Measurements from ENCODE around the gene KCP.

KCP gene

GRCh38 chr7:128939075-128939860 lies 28.8 kb upstream of the KCP start:
- Histone ChIP-seq H3K36me3 (ENCODE audit: control insufficient read depth, insufficient read depth, low read length) (no peaks in the 10 kb centered on the region), H3K27ac (ENCODE audit: low read length) (no peak overlapping the region), H3K27me3 (ENCODE audit: control insufficient read depth, insufficient read depth, low read length) (peaks cover 26% of the 10 kb centered on the region), H3K4me3 (ENCODE audit: low read length) (no peak overlapping the region), H3K9me3 (ENCODE audit: control insufficient read depth, insufficient read depth, low read length) (no peaks in the 10 kb centered on the region), H3K4me1 (ENCODE audit: control insufficient read depth, insufficient read depth, low read length) (peaks cover 2% of the 10 kb centered on the region; the same call in 1 of the 2 replicates)
- no peak for DNase-seq (ENCODE audit: low read depth, low spot score)
- WGBS (ENCODE audit: insufficient coverage, insufficient read length): no CpG with 5 or more reads among the region's 7 CpGs

- peak overlapping the region; percentile 56 for H3K4me3 ChIP-seq (ENCODE audit: low read length)
- DNase-seq (ENCODE audit: low read depth, low spot score): no peak
- H3K36me3 ChIP-seq (ENCODE audit: control insufficient read depth, insufficient read depth, low read length): no peaks in the 10 kb centered on the region
- no CpG with 5 or more reads among the region's 30 CpGs for WGBS (ENCODE audit: insufficient coverage, insufficient read length)
- no peak overlapping the region for H3K27ac ChIP-seq (ENCODE audit: low read length)
- H3K27me3 ChIP-seq (ENCODE audit: control insufficient read depth, insufficient read depth, low read length): peaks cover 26% of the 10 kb centered on the region
- peaks cover 2% of the 10 kb centered on the region; the same call in 1 of the 2 replicates for H3K4me1 ChIP-seq (ENCODE audit: control insufficient read depth, insufficient read depth, low read length)
- H3K9me3 ChIP-seq (ENCODE audit: control insufficient read depth, insufficient read depth, low read length): no peaks in the 10 kb centered on the region
Measured at GRCh38 chr7:128938544-128939074, 28.1 kb upstream of the KCP start.

- Histone ChIP-seq H3K4me3 (ENCODE audit: low read length) (peak within 1 kb of the TSS; percentile 56), H3K27ac (ENCODE audit: low read length) (no peak within 1 kb of the TSS), H3K36me3 (ENCODE audit: control insufficient read depth, insufficient read depth, low read length) (no peaks in the 10 kb centered on the region), H3K4me1 (ENCODE audit: control insufficient read depth, insufficient read depth, low read length) (peaks cover 2% of the 10 kb centered on the region; the same call in 1 of the 2 replicates), H3K9me3 (ENCODE audit: control insufficient read depth, insufficient read depth, low read length) (no peaks in the 10 kb centered on the region), H3K27me3 (ENCODE audit: control insufficient read depth, insufficient read depth, low read length) (peaks cover 26% of the 10 kb centered on the region)
- WGBS (ENCODE audit: insufficient coverage, insufficient read length): no CpG with 5 or more reads among the region's 83 CpGs
- no peak for DNase-seq (ENCODE audit: low read depth, low spot score)
Measured at GRCh38 chr7:128937647-128938543, 27.4 kb upstream of the KCP start, which contains the start of gene IRF5. Gene IRF5 (plus strand): TSS chr7:128937927. CDS start chr7:128942082, 4,155 bp downstream.

- peak overlapping the region; percentile 56; the same call in 1 of the 2 replicates for H3K4me3 ChIP-seq (ENCODE audit: low read length)
- DNase-seq (ENCODE audit: low read depth, low spot score): no peak
- peaks cover 26% of the 10 kb centered on the region for H3K27me3 ChIP-seq (ENCODE audit: control insufficient read depth, insufficient read depth, low read length)
- H3K36me3 ChIP-seq (ENCODE audit: control insufficient read depth, insufficient read depth, low read length): no peaks in the 10 kb centered on the region
- no CpG with 5 or more reads among the region's 17 CpGs for WGBS (ENCODE audit: insufficient coverage, insufficient read length)
- H3K4me1 ChIP-seq (ENCODE audit: control insufficient read depth, insufficient read depth, low read length): peaks cover 2% of the 10 kb centered on the region; the same call in 1 of the 2 replicates
- H3K9me3 ChIP-seq (ENCODE audit: control insufficient read depth, insufficient read depth, low read length): no peaks in the 10 kb centered on the region
- no peak overlapping the region for H3K27ac ChIP-seq (ENCODE audit: low read length)
Measured at GRCh38 chr7:128937271-128937646, 26.8 kb upstream of the KCP start.

GRCh38 chr7:128936798-128937197 lies 26.3 kb upstream of the KCP start:
- H3K27me3 ChIP-seq (ENCODE audit: control insufficient read depth, insufficient read depth, low read length): peaks cover 26% of the 10 kb centered on the region

GRCh38 chr7:128935342-128935730 lies 24.8 kb upstream of the KCP start:
- DNase-seq (ENCODE audit: low read depth, low spot score): no peak
- H3K27ac ChIP-seq (ENCODE audit: low read length): no peak overlapping the region
- peaks cover 2% of the 10 kb centered on the region; the same call in 1 of the 2 replicates for H3K4me1 ChIP-seq (ENCODE audit: control insufficient read depth, insufficient read depth, low read length)
- H3K36me3 ChIP-seq (ENCODE audit: control insufficient read depth, insufficient read depth, low read length): no peaks in the 10 kb centered on the region
- H3K9me3 ChIP-seq (ENCODE audit: control insufficient read depth, insufficient read depth, low read length): no peaks in the 10 kb centered on the region
- no CpG with 5 or more reads among the region's 6 CpGs for WGBS (ENCODE audit: insufficient coverage, insufficient read length)
- H3K4me3 ChIP-seq (ENCODE audit: low read length): no peak overlapping the region
- H3K27me3 ChIP-seq (ENCODE audit: control insufficient read depth, insufficient read depth, low read length): peaks cover 26% of the 10 kb centered on the region

More at GRCh38 chr7:128936798-128937197, 26.3 kb upstream of the KCP start:
- H3K27ac ChIP-seq (ENCODE audit: low read length): no peak overlapping the region
- no CpG with 5 or more reads among the region's 4 CpGs for WGBS (ENCODE audit: insufficient coverage, insufficient read length)
- no peak for DNase-seq (ENCODE audit: low read depth, low spot score)
- H3K9me3 ChIP-seq (ENCODE audit: control insufficient read depth, insufficient read depth, low read length): no peaks in the 10 kb centered on the region
- no peaks in the 10 kb centered on the region for H3K36me3 ChIP-seq (ENCODE audit: control insufficient read depth, insufficient read depth, low read length)
- H3K4me3 ChIP-seq (ENCODE audit: low read length): no peak overlapping the region
- H3K4me1 ChIP-seq (ENCODE audit: control insufficient read depth, insufficient read depth, low read length): peaks cover 2% of the 10 kb centered on the region; the same call in 1 of the 2 replicates

GRCh38 chr7:128934361-128935341 lies 24.1 kb upstream of the KCP start:
- Histone ChIP-seq H3K27me3 (ENCODE audit: control insufficient read depth, insufficient read depth, low read length) (peaks cover 22% of the 10 kb centered on the region), H3K4me3 (ENCODE audit: low read length) (no peak overlapping the region), H3K36me3 (ENCODE audit: control insufficient read depth, insufficient read depth, low read length) (no peaks in the 10 kb centered on the region), H3K9me3 (ENCODE audit: control insufficient read depth, insufficient read depth, low read length) (no peaks in the 10 kb centered on the region), H3K27ac (ENCODE audit: low read length) (no peak overlapping the region), H3K4me1 (ENCODE audit: control insufficient read depth, insufficient read depth, low read length) (peaks cover 2% of the 10 kb centered on the region; the same call in 1 of the 2 replicates)
- no CpG with 5 or more reads among the region's 14 CpGs for WGBS (ENCODE audit: insufficient coverage, insufficient read length)
- no peak for DNase-seq (ENCODE audit: low read depth, low spot score)

GRCh38 chr7:128933180-128933891 lies 22.8 kb upstream of the KCP start:
- H3K27ac ChIP-seq (ENCODE audit: low read length): no peak overlapping the region
- H3K9me3 ChIP-seq (ENCODE audit: control insufficient read depth, insufficient read depth, low read length): no peaks in the 10 kb centered on the region
- no peaks in the 10 kb centered on the region for H3K36me3 ChIP-seq (ENCODE audit: control insufficient read depth, insufficient read depth, low read length)
- H3K27me3 ChIP-seq (ENCODE audit: control insufficient read depth, insufficient read depth, low read length): peaks cover 13% of the 10 kb centered on the region
- DNase-seq (ENCODE audit: low read depth, low spot score): no peak
- no CpG with 5 or more reads among the region's 15 CpGs for whole genome bisulfite sequencing (ENCODE audit: insufficient coverage, insufficient read length)
- H3K4me3 ChIP-seq (ENCODE audit: low read length): no peak overlapping the region
- H3K4me1 ChIP-seq (ENCODE audit: control insufficient read depth, insufficient read depth, low read length): peaks cover 2% of the 10 kb centered on the region; the same call in 1 of the 2 replicates

GRCh38 chr7:128932862-128933179 lies 22.3 kb upstream of the KCP start:
- Histone ChIP-seq H3K36me3 (ENCODE audit: control insufficient read depth, insufficient read depth, low read length) (no peaks in the 10 kb centered on the region), H3K4me1 (ENCODE audit: control insufficient read depth, insufficient read depth, low read length) (peaks cover 2% of the 10 kb centered on the region; the same call in 1 of the 2 replicates), H3K4me3 (ENCODE audit: low read length) (no peak overlapping the region), H3K27ac (ENCODE audit: low read length) (no peak overlapping the region), H3K9me3 (ENCODE audit: control insufficient read depth, insufficient read depth, low read length) (no peaks in the 10 kb centered on the region), H3K27me3 (ENCODE audit: control insufficient read depth, insufficient read depth, low read length) (peaks cover 11% of the 10 kb centered on the region)
- no peak for DNase-seq (ENCODE audit: low read depth, low spot score)
- no CpG with 5 or more reads among the region's 4 CpGs for WGBS (ENCODE audit: insufficient coverage, insufficient read length)

Measured in iPS DF 6.9 (cell line).